Left lobe of liver (tissue), 2 donors: ENCODE data around the gene UMOD. TPM values are rescaled to one million over a fixed set of nuclear protein-coding genes. Genes with fewer than 3 reads are reported as not detected.
"Not testable (repeated sequence)": the region's sequence is repeated elsewhere in the genome, so short reads cannot be mapped to it uniquely, and the experiment has no call there.

Source experiments
- ATAC-seq: fragments of 200-7000 bp; cut with Tn5 transposase; one replicate; pipeline ENCODE4 v1.9.1; 2020; ENCODE audit warnings: mild to moderate bottlenecking, moderate library complexity
- DNase-seq: peaks from one replicate; pipeline ENCODE4 v3.0.0-alpha.2; 2020; ENCODE audit warnings: low spot score
- total RNA-seq: library from RNA; stranded (reverse); gene quantifications from one replicate; pipeline ENCODE4 v1.2.1, GENCODE V29; 2021
- donor health status: DM: no; HTN: no; CAD: no; lungs with moderate emphysema.
- donor health status: DM: no; HTN: yes; CAD: no.

The UMOD gene
- total RNA-seq, 1 donor from 2014 or later, result not detected

DNA sequence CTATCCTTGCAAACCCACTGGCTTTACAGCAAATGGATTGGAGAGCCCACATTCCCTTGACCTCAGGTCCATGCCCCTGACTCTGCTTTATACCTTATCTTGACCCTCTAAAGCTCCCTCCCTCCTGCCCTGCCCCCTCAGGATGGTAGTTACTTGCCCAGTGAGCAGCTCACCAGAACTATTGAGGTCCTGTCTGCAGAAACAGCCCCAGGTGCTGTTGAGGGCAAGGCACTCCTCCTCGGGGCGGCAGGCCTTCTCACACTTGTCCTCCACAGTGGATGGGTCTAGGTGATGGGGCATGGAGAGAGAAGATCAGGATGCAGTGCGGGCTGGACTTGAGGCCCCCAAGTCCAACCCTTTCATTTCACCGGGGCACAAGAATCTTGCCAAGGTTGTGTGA lies 29.8 kb downstream of the UMOD start:
- no peak for DNase-seq
- ATAC-seq, result no peak

- no peak for ATAC-seq
- DNase-seq, result no peak
Measured at GRCh38 chr16:20321671-20322070, 30.8 kb downstream of the UMOD start.

DNA sequence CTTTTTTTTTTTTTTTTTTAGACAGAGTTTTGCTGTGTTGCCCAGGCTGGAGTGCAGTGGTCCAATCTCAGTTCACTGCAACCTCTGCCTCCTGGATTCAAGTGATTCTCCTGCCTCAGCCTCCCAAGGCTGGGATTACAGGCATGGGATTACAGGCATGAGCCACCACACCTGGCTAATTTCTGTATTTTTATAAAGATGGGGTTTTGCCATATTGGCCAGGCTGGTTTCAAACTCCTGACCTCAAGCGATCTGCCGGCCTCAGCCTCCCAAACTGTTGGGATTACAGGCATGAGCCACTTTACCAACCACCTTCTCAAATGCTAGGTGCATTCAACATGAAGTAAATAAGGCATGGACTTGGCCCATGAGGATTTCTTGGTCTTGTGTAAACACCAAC lies 31.5 kb downstream of the UMOD start:
- not testable (repeated sequence) for DNase-seq, ATAC-seq

DNA sequence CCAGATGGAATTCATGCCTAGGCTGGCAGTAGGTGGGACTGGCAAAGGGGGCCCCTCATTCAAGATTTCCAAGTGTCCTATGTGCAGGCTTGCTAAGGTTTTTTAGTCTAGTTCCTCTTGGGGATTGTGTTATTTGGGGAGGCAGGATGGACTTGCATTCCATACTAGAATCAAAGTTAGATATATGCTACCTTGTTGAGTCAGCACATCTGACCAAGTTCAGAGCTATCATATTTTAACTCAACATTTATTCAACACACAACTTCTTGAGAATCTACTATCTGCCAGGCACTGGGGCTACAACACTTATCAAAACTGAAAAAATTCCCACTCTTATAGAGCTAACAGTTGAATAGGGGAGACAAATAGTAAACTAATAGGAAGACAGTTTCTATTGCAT lies 31.9 kb downstream of the UMOD start:
- no peak for ATAC-seq

DNA sequence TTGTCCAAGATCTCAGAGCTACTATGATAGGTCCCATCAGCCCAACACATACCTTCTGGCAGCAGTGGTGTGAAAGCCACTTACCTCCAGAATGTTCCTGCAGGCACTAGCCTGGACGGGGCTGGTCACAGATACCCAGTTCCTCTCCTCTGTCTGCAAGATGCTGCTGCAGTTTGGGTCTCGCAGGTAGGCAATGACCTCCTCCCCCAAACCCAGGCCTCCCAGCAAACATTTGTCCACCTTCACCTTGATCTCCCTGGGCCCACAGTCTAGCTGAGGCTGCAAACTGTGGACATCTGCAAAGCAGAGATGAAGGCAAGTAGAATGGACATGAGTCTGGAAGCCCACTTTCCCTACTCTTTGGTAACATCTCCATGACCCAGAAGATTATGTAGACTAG lies 32.3 kb downstream of the UMOD start:
- DNase-seq, result no peak
- no peak for ATAC-seq

More for the DNA sequence above, 31.9 kb downstream of the UMOD start:
- DNase-seq, result no peak

DNA sequence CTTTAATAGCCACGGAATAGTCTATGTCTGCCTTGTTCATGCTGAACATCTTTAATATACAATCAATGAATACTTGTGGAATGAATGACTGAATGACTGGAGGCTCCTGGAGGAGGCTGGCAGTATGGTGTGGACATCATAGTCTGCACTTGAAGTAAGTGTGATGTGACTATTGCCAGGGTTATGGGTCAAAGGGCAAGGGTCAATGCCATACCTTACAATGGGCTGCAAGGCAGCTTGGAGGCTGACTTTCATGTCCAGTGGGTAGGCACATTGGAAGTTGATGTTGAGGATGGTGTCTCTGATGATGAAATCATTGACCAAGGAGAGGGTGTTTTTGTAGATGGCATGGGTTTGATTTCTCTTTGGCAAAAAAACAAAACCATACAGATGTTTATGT lies 33.1 kb downstream of the UMOD start:
- ATAC-seq (no peak), DNase-seq (no peak)

- no peak for DNase-seq
- ATAC-seq, result no peak
Measured at GRCh38 chr16:20318437-20318836, 34.1 kb downstream of the UMOD start.

DNA sequence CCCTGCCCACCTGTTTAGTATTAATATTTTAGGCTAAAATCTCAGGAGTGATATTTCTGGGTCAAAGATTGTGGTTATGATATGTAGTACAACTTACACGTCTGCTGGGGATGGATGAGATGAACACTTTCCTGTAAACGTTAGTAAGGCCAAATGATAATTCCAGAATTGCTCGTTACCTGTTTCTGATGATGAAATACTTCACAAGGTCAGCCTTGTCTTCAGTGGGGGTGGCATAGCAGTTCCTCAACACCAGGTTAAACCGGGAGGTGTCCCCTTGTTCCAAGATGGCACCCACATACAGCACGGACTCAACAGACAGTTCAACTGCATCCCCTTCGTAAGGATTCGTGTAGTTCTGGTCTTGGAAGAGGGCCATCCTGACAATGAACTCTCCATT lies 34.5 kb downstream of the UMOD start:
- DNase-seq (no peak), ATAC-seq (no peak)

GRCh38 chr16:20317117-20317516 lies 35.4 kb downstream of the UMOD start:
- ATAC-seq, result no peak
- DNase-seq, result no peak

DNA sequence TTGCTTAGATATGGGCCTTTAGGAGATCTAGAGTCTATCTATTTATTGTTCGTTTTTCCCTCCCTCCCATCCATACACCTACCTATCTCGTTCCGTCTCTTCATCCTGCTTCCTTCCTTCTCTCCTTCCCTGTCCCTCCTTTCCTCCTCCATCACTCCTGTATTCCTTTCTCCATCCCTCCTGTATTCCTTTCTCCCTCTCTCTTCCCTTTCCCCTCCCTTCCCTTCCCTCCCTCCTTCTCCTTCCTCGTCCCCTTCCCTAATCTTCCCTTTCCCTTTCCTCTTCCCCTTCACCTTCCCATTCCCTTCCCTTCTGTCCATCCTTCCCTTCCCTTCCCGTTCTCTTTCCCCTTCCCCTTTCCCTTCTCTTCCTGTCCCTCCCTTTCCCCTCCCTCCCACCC lies 35.8 kb downstream of the UMOD start:
- no peak for ATAC-seq
- no peak for DNase-seq

DNA sequence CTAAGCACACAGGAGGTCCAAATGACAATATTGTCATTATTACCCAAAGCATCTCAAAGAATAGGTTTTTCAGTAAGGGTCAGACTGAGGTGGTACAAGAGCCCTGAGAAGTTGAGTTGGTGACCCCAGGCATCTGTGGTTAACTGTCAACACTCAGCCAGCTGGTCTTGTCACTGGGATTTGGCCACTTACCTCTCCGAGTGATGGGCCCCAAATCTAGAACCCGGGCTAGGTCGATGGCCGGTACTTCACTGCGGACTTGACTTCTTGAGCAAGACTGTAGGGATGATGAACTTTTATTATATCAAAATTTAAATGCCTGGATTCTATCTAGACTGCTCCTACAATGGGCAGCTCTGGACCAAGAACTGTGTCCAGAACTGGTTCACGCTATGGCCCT lies 36.8 kb downstream of the UMOD start:
- no peak for ATAC-seq

DNA sequence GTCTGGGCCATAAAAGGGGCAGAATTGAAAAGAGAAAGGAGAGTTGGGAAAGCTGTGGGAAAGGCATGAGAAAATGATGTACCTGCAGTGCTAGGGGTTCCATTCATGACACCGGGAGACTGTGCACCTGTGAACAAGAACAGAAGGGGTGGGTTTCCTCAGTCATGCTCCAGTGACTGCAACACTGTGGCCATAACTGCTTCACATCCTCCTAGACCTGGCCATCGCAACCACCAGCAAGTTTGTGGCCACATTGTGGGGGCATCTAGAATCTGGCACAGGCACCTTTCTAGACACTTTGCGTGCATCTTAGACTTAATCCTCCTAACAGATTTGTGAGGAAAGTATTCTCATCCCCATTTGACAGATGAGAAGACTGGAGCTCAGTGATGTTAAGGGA lies 37.9 kb downstream of the UMOD start:
- DNase-seq (no peak), ATAC-seq (no peak)

More for the DNA sequence above, 36.8 kb downstream of the UMOD start:
- no peak for DNase-seq

DNA sequence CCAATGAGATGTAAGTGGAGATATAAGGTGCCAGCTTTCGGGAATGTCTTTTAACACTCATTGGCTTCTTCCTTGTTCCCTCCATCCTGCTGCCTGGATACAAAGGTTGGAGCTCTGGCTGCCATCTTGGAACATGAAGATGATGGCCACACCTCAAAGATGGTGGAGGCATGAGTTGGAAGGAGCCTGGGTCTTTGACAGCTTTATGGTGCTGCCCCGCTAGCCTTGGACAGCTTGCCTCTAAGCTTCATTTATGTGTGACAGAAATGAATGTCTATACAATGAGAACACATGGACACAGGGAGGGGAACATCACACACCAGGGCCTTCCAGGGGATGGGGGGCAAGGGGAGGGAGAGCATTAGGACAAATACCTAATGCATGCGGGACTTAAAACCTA lies 38.8 kb downstream of the UMOD start:
- no peak for ATAC-seq
- DNase-seq, result no peak

DNA sequence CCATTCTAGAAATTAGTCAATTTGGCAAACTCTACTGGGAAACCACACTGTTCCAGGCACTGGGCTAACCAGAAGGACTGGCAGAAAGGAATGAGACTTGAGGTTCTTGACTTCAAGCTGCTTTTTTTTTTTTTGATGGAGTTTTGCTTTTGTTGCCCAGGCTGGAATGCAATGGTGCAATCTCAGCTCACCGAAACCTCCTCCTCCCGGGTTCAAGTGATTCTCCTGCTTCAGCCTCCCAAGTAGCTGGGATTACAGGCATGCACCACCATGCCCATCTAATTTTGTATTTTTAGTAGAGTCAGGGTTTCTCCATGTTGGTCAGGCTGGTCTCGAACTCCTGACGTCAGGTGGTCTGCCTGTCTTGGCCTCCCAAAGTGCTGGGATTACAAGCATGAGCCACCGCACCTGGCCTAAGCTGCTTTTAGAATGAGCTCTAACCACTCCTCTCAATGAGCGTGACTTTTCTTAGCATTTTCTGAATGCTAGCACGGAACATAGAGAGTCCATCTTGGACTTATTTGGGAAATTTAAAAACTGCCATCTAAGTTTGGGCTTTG lies 39.9 kb downstream of the UMOD start:
- DNase-seq, ATAC-seq: not testable (repeated sequence)

- no peak for DNase-seq
- no peak for ATAC-seq
Measured at GRCh38 chr16:20311548-20311947, 41.0 kb downstream of the UMOD start.

- no peak for ATAC-seq
- no peak for DNase-seq
Measured at GRCh38 chr16:20310421-20311395, 41.8 kb downstream of the UMOD start.

DNA sequence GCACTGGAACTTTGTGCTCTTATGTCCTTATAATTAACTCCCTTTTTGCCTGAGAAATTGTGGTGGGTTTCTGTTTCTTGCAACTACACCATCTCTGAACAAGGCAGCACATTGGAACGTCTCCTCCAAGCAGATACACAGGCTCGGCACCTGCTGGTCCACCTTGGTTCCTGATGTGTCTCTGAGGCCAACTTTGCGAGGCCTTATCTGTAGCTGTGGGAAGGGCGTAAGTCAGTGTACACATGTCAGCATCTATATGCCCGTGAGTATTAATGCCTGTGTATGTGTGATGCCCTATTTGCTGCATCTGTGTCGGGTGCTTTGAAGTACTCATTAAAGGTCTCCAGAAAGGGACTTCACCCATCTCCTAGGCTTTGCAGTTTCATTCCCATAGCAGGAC lies 42.7 kb downstream of the UMOD start:
- ATAC-seq (no peak), DNase-seq (no peak)

GRCh38 chr16:20308801-20309590 lies 43.5 kb downstream of the UMOD start:
- DNase-seq (no peak), ATAC-seq (no peak)

DNA sequence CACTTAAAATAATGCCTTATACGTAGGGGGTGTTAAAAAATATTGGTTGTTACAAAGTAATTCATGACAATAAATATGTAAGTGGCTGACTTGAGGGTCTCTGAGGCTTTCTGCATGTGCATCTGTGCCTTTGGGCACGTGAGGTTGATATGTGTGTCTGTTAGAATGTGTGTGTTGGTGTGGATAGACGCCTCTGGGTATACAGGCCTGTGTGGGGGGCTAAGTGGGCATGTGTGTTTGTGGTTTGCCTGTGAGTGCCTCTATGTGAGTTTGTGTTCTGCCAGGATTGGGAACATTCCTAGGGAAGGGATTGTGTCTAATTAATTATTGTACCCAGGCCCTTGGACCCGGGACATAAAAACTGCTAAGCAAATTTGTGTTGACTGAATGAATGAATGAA lies 44.2 kb downstream of the UMOD start:
- no peak for ATAC-seq

DNA sequence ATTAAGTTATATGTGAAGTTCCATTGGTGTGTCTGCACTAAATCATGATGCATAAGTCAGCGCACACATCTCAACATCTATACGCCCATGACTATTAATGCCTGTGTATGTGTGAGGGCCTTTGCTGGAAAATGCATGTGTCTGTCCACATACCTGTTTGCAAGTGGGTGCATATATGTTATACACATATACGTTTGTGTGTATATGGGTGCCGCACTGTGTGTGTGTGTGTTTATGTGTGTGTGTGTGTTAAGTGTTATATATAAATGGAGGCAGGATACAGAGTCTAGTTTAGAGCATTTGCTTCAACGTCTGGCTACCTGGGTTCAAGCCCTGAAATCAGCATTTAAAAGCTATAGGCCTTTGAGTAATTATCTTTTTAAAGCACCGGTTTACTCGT lies 44.7 kb downstream of the UMOD start:
- DNase-seq, result no peak
- no peak for ATAC-seq

More for the DNA sequence above, 44.2 kb downstream of the UMOD start:
- no peak for DNase-seq

GRCh38 chr16:20307240-20307671 lies 45.3 kb downstream of the UMOD start:
- no peak for ATAC-seq
- DNase-seq, result no peak
